NCI-H2107 treated with DMSO at 0.1 percent for 48 hours (cell line): ENCODE data around the gene TOX3.

Experiments used
- DNase-seq: peaks from one replicate; lab custom pipeline; 2025; ENCODE audit not compliant: unreplicated experiment; lab: John Stamatoyannopoulos, UW

TOX3 gene

DNA sequence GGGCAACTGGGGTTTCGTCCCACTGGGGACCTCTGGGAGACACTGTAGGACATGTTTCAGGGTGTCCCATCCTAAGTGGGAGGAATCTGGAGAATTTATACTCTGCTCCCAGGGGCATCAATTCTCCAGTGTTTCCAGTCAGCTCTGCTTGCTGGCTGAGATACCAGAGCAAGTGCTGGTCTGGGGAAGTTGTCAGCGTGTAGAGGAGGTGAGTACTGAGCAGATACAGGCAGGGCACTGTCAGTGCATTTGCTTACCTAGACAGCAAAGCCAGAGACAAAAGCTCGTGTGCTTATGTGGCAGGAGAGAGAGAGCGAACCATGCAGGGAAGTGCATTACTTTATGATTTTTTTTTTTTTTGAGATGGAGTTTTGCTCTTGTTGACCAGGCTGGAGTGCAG lies 20.2 kb upstream of the TOX3 start:
- DNase-seq: no peak

- no peak for DNase-seq
These were observed 17.0 kb upstream of the TOX3 start for GRCh38 chr16:52563767-52564611.

- no peak for DNase-seq
These were observed 15.8 kb upstream of the TOX3 start for GRCh38 chr16:52562770-52563169.

GRCh38 chr16:52561910-52562741 lies 15.2 kb upstream of the TOX3 start:
- peak; percentile 87 for DNase-seq

DNA sequence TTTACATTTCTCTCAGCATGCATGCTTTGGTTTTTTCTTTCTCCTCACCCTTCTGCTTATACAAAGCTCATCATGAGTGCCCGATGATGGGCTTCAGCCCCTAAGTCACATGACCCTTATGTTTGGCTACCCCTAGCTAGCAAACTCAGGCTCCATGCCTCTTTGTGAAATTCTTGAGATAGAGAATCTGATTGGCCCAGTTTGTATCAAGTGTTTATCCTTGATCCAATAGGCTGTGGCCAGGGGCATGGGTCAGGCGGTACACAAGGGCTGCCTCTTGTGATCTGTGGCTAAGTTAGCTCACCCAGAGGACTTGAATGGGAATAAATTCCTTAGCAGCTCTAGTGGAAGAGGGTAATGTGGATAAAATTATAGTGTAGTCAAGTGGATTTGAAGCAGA lies 11.5 kb upstream of the TOX3 start:
- no peak for DNase-seq

GRCh38 chr16:52557236-52557635 lies 10.3 kb upstream of the TOX3 start:
- DNase-seq: no peak

DNA sequence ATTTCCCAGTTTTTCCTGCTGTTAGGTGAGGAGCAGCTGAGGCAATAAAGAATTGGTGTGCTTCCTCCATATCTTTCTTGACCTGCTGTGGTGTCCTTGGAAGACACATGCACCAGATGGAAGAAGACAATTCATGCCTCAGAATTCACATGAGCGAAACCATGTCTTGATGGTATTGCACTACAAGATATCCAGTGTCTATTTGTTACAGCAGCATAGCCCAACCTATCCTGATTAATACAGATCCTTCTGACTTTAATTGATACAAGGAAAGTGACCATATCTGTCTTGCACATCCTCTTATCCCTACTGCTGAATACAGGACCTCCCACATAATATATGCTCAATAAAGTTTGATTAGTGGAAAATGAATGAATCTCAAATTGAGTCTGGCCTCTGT lies 9.1 kb upstream of the TOX3 start:
- DNase-seq: no peak

GRCh38 chr16:52555572-52555971 lies 8.6 kb upstream of the TOX3 start:
- no peak for DNase-seq

- DNase-seq: no peak
These were observed 7.4 kb upstream of the TOX3 start for GRCh38 chr16:52554334-52554733.

GRCh38 chr16:52553322-52553721 lies 6.4 kb upstream of the TOX3 start:
- no peak for DNase-seq

DNA sequence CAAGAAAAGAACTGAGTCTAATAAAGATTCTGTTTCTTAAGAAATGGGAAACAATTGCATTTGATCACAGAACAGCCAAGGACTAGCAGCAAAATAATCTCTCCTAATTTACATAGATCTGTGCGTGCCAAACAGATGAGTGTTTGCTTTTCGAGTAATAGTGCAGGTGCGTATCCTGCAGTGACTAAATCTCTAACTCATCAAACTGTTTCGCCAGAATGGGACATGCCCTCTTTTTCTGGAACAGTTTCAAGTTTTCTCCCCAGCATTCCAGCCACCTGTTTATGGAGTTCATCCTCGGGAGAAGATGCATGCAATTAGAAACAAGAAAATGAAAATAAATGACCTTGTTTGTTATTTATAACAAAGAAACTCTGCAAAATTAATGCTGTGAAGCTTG lies 5.7 kb upstream of the TOX3 start:
- DNase-seq: peak; percentile 80

GRCh38 chr16:52549011-52549692 lies 2.2 kb upstream of the TOX3 start:
- peak; percentile 55 for DNase-seq

DNA sequence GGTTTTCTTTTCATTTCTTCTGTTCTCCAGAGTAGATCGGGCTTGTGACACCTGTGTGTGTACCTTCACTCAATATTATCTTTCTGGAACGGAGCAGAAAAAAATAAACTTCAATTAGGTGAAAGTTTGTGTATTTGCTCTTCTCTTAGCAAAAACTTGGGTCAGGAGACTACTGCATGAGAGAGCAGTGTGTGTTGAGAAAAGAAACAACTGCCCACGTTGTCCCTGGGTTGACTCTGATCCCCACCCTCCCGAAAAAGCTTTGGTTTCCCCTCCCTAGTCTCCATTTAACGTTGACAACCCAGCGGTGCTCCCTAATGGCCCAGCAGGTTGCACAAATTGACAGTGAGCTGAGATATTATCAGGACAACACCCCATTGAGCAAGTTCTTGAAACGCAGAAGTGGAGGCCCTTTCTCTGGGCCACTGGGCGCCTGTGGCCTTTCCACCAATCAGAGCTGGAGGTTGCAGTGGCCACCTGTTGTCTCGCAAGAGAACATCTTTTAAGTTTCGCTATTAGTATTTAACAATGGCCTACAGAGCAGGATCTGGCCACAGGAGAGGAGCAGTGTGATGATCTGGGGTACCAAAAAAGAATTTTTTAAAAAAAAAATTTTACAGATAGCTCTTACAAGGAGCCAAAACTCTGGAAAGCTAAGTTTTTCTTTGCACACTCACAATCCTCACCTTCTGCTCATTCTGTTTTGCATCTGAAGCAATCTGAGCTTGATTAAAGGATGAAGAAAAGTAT lies 1.5 kb upstream of the TOX3 start:
- DNase-seq: peak; percentile 83

DNA sequence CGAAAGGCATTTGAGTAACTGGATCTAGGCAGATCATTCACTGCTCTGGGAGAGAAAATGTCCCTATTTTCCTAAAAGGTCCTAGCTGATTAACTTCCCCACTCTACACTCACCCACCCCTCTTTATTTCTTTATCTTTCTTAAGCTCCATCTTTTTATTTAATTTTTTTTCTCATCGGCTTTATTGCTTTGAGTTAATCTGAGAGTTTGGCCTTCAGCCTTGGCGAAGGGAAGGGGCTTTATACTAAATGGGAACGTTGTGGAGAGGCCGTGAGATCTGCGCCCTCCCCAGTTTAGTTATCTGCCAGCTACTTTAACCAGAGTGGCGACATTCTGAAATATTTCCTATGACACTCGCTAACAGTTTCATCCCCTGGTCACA lies 882 bp upstream of the TOX3 start:
- DNase-seq: peak; percentile 62

- DNase-seq: no peak
These were observed 496 bp downstream of the TOX3 start for GRCh38 chr16:52546291-52547003.

- DNase-seq: no peak
These were observed 1.1 kb downstream of the TOX3 start for GRCh38 chr16:52545898-52546266.

DNA sequence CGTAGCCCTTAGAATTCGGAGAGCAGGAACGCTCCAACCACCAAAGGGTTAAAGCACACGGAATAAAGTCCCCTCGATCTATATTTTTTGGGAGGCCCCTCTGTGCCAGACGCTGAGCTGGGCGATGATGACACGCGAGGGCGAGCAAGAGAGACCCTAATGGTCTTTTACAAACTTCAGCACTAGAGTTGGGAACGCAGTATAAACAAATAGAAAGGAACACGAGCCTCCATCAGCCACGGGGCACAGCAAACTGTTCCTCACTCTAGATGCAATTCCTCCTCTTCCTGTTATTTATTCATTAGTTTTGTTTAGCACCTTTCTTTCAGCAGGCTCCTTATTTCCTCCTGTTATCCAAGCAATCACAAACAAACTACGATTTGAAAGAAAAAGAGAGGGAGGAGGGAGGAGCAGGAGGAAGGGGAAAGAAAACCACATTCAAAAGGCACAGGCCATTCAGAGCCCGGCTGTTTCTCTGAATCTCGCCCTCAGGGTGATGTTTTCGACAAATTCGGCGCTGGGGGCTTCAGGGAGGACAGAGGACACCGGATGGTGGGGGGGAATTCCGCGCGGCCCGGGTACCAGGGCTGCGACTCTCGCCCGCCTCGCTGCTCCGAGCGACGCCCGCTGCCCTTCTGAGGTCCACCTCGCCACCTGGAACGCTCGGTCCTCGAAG lies 1.6 kb downstream of the TOX3 start:
- peak; percentile 55 for DNase-seq

GRCh38 chr16:52544703-52545102 lies 2.2 kb downstream of the TOX3 start:
- peak; percentile 58 for DNase-seq

DNA sequence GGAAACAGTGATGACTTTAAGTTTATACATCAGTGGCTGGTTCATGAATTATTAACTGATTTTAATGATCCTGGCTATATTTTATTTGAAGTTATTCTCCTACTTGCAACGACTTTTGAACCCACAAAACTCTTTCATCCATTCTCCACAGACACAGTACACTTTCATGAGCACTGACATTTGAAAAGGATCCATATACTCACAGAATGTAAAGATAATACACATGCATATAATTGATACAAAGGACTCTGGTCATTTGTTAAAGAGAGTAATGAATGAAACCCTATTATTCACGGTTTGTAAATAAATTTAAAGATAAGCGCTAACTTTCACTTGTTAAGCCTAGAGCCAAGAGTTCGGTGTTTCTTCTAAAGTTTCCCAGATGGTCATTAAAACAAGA lies 3.3 kb downstream of the TOX3 start:
- no peak for DNase-seq

- no peak for DNase-seq
These were observed 6.0 kb downstream of the TOX3 start for GRCh38 chr16:52540910-52541309.
